Activated naive CD4-positive, alpha-beta T cell treated with anti-CD3 and anti-CD28 coated beads, Interleukin-2, amount 50 U/mL, for 24 hours (primary cell): ENCODE data around the gene SFRP5.

Experiments
- H3K27ac Mint-ChIP-seq: one replicate; pipeline ENCODE4 v1.8.0; 2021; ENCODE audit warnings: mild to moderate bottlenecking, mixed read lengths
- H3K27me3 Mint-ChIP-seq: one replicate; pipeline ENCODE4 v1.8.0; 2021; ENCODE audit warnings: mixed read lengths
- H3K36me3 Mint-ChIP-seq: one replicate; pipeline ENCODE4 v1.8.0; 2021; ENCODE audit warnings: mixed read lengths
- H3K4me1 Mint-ChIP-seq: one replicate; pipeline ENCODE4 v1.8.0; 2021; ENCODE audit warnings: mixed read lengths
- H3K4me3 Mint-ChIP-seq: one replicate; pipeline ENCODE4 v1.8.0; 2021; ENCODE audit warnings: mild to moderate bottlenecking, mixed read lengths
- H3K9me3 Mint-ChIP-seq: one replicate; pipeline ENCODE4 v1.8.0; 2021; ENCODE audit warnings: mixed read lengths

The SFRP5 gene

DNA sequence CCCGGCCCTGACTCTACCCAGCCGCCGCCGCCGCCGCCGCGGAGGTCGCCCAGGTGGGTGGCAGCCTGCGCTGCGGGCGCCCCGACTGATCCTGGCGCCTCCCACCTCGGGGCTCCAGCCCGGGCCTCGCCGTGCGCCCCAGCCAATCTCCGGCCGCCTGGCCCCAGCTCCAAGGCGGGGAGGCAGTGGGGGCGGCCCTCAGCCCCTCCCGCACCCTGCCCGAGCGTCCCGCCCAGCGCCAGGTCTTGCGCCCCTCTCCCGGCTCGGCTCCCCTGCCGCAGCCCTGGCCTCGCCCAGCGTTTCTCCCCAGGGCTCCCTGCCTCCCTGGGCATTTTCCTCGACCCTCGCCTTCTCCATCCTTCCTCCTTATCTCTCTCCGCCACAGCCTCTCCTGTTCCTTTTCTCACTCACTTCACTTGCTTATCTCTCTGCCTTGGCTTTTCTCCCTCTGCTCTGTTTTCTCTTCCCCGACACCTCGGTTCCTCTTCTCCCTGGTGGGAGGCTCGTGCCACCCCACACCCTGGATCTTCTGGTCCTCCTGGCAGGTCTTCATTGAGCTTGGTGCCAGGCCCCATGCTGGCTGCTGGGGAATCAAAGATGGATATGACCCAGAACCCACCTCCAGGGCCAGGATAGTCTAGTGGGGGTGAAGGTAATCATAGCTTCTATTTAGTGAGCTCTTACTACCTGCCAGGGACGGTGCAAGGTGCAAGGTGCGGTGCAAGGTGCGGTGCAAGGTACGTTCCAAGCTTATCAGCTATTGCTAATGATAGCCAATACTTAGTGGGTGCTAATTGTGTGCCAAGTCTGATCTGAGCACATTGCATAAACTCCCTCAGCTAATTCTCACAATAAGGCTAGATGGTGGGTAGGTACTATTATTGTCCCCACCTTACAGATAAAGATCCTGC lies at the start of gene SFRP5:
Gene SFRP5, minus strand, starts transcription at position 87 of the 911 bp plus-strand sequence. CDS start 166 bp downstream, outside the sequence.
- no peaks in the 10 kb centered on the region for H3K9me3 Mint-ChIP-seq
- peaks cover 2% of the 10 kb centered on the region for H3K36me3 Mint-ChIP-seq
- H3K4me3 Mint-ChIP-seq = peak within 1 kb of the TSS; percentile 86
- peaks cover 27% of the 10 kb centered on the region for H3K27me3 Mint-ChIP-seq
- H3K27ac Mint-ChIP-seq = peak within 1 kb of the TSS; percentile 67
- peaks cover 10% of the 10 kb centered on the region for H3K4me1 Mint-ChIP-seq

- Mint-ChIP-seq H3K27me3 (no peaks in the 10 kb centered on the region), H3K9me3 (no peaks in the 10 kb centered on the region), H3K27ac (no peak overlapping the region), H3K4me3 (no peak overlapping the region), H3K36me3 (no peaks in the 10 kb centered on the region), H3K4me1 (no peaks in the 10 kb centered on the region)
These were observed 48.4 kb upstream of the SFRP5 start for GRCh38 chr10:97820096-97820704.

- H3K9me3 Mint-ChIP-seq = no peaks in the 10 kb centered on the region
- no peak overlapping the region for H3K27ac Mint-ChIP-seq
- no peaks in the 10 kb centered on the region for H3K4me1 Mint-ChIP-seq
- H3K27me3 Mint-ChIP-seq = no peaks in the 10 kb centered on the region
- no peak overlapping the region for H3K4me3 Mint-ChIP-seq
- no peaks in the 10 kb centered on the region for H3K36me3 Mint-ChIP-seq
These were observed 46.8 kb upstream of the SFRP5 start for GRCh38 chr10:97818572-97818971.

GRCh38 chr10:97816609-97817008 lies 44.8 kb upstream of the SFRP5 start:
- peaks cover 5% of the 10 kb centered on the region for H3K4me1 Mint-ChIP-seq

GRCh38 chr10:97814996-97815395 lies 43.2 kb upstream of the SFRP5 start:
- Mint-ChIP-seq H3K4me3 (no peak overlapping the region), H3K27ac (no peak overlapping the region), H3K4me1 (peaks cover 5% of the 10 kb centered on the region), H3K36me3 (no peaks in the 10 kb centered on the region), H3K9me3 (no peaks in the 10 kb centered on the region), H3K27me3 (no peaks in the 10 kb centered on the region)

More at GRCh38 chr10:97816609-97817008, 44.8 kb upstream of the SFRP5 start:
- Mint-ChIP-seq H3K27me3 (no peaks in the 10 kb centered on the region), H3K4me3 (no peak overlapping the region), H3K36me3 (no peaks in the 10 kb centered on the region), H3K27ac (no peak overlapping the region), H3K9me3 (no peaks in the 10 kb centered on the region)

GRCh38 chr10:97813311-97813710 lies 41.5 kb upstream of the SFRP5 start:
- Mint-ChIP-seq H3K27me3 (no peaks in the 10 kb centered on the region), H3K36me3 (no peaks in the 10 kb centered on the region)

GRCh38 chr10:97812696-97813095 lies 40.9 kb upstream of the SFRP5 start:
- no peaks in the 10 kb centered on the region for H3K9me3 Mint-ChIP-seq
- no peak overlapping the region for H3K4me3 Mint-ChIP-seq
- no peaks in the 10 kb centered on the region for H3K36me3 Mint-ChIP-seq
- H3K27me3 Mint-ChIP-seq = no peaks in the 10 kb centered on the region
- no peak overlapping the region for H3K27ac Mint-ChIP-seq
- H3K4me1 Mint-ChIP-seq = peaks cover 5% of the 10 kb centered on the region

More at GRCh38 chr10:97813311-97813710, 41.5 kb upstream of the SFRP5 start:
- peaks cover 5% of the 10 kb centered on the region for H3K4me1 Mint-ChIP-seq
- H3K9me3 Mint-ChIP-seq = no peaks in the 10 kb centered on the region
- H3K27ac Mint-ChIP-seq = no peak overlapping the region
- no peak overlapping the region for H3K4me3 Mint-ChIP-seq

DNA sequence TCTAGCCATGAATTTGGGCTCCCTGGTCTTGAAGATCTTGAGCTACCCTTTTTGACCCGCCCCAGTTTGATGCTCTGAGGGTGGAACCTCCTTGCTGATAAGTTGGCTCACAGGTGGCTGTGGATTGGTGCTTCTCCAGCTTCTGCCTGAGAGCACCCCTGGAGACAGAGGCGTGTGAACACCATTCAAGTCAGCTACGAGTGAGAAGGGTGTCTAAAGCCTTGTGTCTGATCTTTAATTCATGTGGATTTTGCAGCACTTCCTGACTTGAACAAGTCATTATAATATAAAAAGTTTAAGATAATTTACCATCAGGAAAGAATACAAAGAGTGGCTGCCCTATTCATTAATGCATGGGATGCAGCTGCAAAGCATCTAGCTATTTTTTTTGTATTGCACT lies 40.2 kb upstream of the SFRP5 start:
- H3K9me3 Mint-ChIP-seq = no peaks in the 10 kb centered on the region
- no peak overlapping the region for H3K4me3 Mint-ChIP-seq
- no peak overlapping the region for H3K27ac Mint-ChIP-seq
- H3K4me1 Mint-ChIP-seq = peaks cover 5% of the 10 kb centered on the region
- H3K36me3 Mint-ChIP-seq = no peaks in the 10 kb centered on the region
- H3K27me3 Mint-ChIP-seq = no peaks in the 10 kb centered on the region

DNA sequence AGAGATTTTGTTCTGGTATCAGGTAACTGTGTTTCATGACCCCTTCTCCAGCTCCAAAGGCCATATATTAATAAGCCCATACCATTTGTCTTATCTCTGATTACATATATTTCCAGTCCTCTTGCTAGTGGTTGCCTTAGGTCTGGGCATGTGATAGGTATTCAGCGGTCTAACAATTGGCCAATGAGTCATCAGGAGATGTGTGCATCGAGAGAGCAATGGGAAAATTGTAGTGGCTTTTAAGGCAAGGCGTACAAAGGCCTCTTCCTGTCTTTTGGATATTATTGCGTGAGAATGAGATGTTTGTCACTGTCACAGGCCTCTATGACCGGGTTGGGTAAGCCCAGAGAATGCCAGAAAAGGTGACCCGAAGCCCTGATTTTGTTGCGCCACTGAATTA lies 38.6 kb upstream of the SFRP5 start:
- Mint-ChIP-seq H3K27me3 (no peaks in the 10 kb centered on the region), H3K27ac (no peak overlapping the region), H3K9me3 (no peaks in the 10 kb centered on the region)

GRCh38 chr10:97805949-97806348 lies 34.1 kb upstream of the SFRP5 start:
- no peak overlapping the region for H3K27ac Mint-ChIP-seq

More for the DNA sequence above, 38.6 kb upstream of the SFRP5 start:
- Mint-ChIP-seq H3K4me1 (peaks cover 5% of the 10 kb centered on the region), H3K4me3 (no peak overlapping the region), H3K36me3 (no peaks in the 10 kb centered on the region)

DNA sequence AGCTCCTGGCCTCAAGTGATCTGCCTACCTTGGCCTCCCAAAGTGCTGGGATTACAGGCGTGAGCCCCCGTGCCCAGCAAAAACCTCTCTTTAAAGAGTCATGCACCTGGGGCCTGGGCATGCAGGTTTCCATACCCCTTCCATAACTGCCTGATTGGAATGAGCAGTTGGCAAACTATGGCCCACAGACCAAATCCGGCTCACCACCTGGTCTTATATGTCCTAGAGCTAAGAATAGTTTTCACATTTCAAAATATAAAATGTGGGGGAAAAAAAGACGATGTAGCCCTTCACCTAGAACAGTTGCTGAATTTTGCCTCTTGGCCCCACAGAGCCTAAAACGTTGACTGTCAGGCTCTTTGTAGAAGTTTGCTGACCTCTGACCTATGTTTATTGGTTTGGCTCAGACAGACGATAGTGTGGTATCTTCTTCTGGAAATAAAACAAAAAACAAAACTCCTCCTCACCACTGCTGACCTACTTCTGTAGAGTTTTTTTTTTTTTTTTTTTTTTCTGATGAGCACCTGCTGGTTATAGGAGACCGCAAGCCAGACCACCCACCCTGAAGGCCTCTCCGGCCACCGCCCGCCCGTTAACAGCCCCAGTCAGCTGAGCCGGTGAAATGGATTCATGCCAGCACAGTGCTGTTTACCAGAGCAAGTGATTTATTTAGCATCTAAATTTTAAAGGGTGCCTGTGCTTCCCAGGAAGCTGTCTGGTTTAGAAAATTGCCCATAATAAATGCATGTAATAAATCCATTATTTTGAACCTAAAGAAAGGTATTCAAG lies 33.5 kb upstream of the SFRP5 start:
- H3K27ac Mint-ChIP-seq = no peak overlapping the region
- no peak overlapping the region for H3K4me3 Mint-ChIP-seq
- H3K4me1 Mint-ChIP-seq = no peaks in the 10 kb centered on the region
- H3K9me3 Mint-ChIP-seq = no peaks in the 10 kb centered on the region
- H3K36me3 Mint-ChIP-seq = no peaks in the 10 kb centered on the region
- no peaks in the 10 kb centered on the region for H3K27me3 Mint-ChIP-seq

More at GRCh38 chr10:97805949-97806348, 34.1 kb upstream of the SFRP5 start:
- Mint-ChIP-seq H3K36me3 (no peaks in the 10 kb centered on the region), H3K4me3 (no peak overlapping the region), H3K4me1 (no peaks in the 10 kb centered on the region), H3K27me3 (no peaks in the 10 kb centered on the region), H3K9me3 (no peaks in the 10 kb centered on the region)

- Mint-ChIP-seq H3K9me3 (peaks cover 7% of the 10 kb centered on the region), H3K27me3 (no peaks in the 10 kb centered on the region), H3K36me3 (peaks cover 2% of the 10 kb centered on the region), H3K27ac (no peak overlapping the region), H3K4me3 (no peak overlapping the region), H3K4me1 (peaks cover 11% of the 10 kb centered on the region)
These were observed 29.6 kb upstream of the SFRP5 start for GRCh38 chr10:97801422-97801821.

GRCh38 chr10:97800474-97800873 lies 28.7 kb upstream of the SFRP5 start:
- no peak overlapping the region for H3K27ac Mint-ChIP-seq
- H3K36me3 Mint-ChIP-seq = peaks cover 2% of the 10 kb centered on the region
- H3K4me1 Mint-ChIP-seq = peaks cover 21% of the 10 kb centered on the region
- no peak overlapping the region for H3K4me3 Mint-ChIP-seq
- peaks cover 7% of the 10 kb centered on the region for H3K9me3 Mint-ChIP-seq
- H3K27me3 Mint-ChIP-seq = no peaks in the 10 kb centered on the region

DNA sequence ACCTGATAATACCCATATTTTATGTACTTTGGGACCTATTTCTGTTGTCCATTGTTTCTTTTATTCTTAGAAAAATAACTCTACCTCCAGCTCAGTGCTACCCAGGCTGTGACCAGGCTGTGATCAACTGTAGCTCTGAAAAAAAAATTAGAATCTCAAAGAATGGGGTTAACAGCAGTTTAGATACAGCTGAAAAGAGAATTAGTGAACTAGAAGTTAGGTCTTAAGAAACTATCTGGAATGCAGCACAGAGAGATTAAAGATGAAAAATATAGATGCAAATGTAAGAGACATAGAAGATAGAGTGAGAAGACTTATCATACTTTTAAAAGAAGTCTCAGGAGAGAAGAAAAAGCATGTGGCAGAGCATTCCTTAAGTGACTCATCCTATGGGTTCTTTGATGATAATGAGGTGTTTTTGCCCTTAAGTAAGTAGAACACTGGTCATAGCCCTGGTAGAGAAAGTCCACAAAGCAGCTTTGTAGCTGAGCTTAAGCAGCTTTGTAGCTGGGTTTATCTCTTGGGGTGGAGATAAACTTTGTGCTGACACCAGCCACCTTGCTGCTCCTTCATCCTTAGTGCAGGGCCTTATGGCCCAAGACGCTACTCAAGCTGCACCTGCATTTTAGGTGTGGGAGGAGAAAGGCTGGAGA lies 27.3 kb upstream of the SFRP5 start:
- Mint-ChIP-seq H3K4me3 (no peak overlapping the region), H3K9me3 (peaks cover 7% of the 10 kb centered on the region), H3K27ac (peak overlapping the region; percentile 3), H3K27me3 (no peaks in the 10 kb centered on the region), H3K4me1 (peaks cover 27% of the 10 kb centered on the region), H3K36me3 (peaks cover 2% of the 10 kb centered on the region)

- peaks cover 7% of the 10 kb centered on the region for H3K9me3 Mint-ChIP-seq
- peaks cover 42% of the 10 kb centered on the region for H3K4me1 Mint-ChIP-seq
- peaks cover 2% of the 10 kb centered on the region for H3K36me3 Mint-ChIP-seq
- H3K4me3 Mint-ChIP-seq = peak overlapping the region; percentile 64
- H3K27ac Mint-ChIP-seq = peak overlapping the region; percentile 82
- H3K27me3 Mint-ChIP-seq = no peaks in the 10 kb centered on the region
These were observed 24.9 kb upstream of the SFRP5 start for GRCh38 chr10:97796651-97797050.
